ENCODE data around the gene HCRTR2. TPM values are rescaled to one million over a fixed set of nuclear protein-coding genes. Genes with fewer than 3 reads are reported as not detected.
"Not testable (repeated sequence)": the region's sequence is repeated elsewhere in the genome, so short reads cannot be mapped to it uniquely, and the experiment has no call there.

HCRTR2 gene
- total RNA-seq, 4 donors from 2014 or later = not detected

GRCh38 chr6:55227862-55228261 is 53.5 kb downstream of the HCRTR2 start:
- Histone ChIP-seq H3K27ac (no peak overlapping the region), H3K4me1 (no peaks in the 10 kb centered on the region), H3K4me3 (no peak overlapping the region), H3K9me3 (no peaks in the 10 kb centered on the region), H3K27me3 (no peaks in the 10 kb centered on the region), H3K36me3 (no peaks in the 10 kb centered on the region)
- no peak for TF ChIP-seq CTCF (IDR thresholded peaks at IDR 0.05)
- TF ChIP-seq POLR2A (IDR thresholded peaks at IDR 0.05) = no peak
- TF ChIP-seq POLR2AphosphoS5 (IDR thresholded peaks at IDR 0.05) = no peak
- no peak for TF ChIP-seq EP300 (IDR thresholded peaks at IDR 0.05; ENCODE audit: low read depth)
- intact Hi-C loops (cut with DNase I; ENCODE audit: low total_unique reads) = no loop called here
- WGBS, 2 donors (ENCODE audit: low coverage in 1 of 2) = 94 to 100% methylated on average over 2 of the region's 2 CpGs
- no peak for DNase-seq
- in situ Hi-C loops (cut with MboI; ENCODE audit: low pct_ligation_motif_present in 1 of 4, low pct_unique_long_range_greater_than_20kb in 1 of 4, low sequenced_read_pairs in 3 of 4) = loop anchor here in 3 of 4 donors (25.0 kb wide), 1 partner anchor 1241 kb away; no protein-coding TSS in a partner anchor

- intact Hi-C loops (cut with DNase I; ENCODE audit: low total_unique reads) = no loop called here
- 74% methylated on average over 1 of the region's 1 CpG; no CpG with 5 or more reads in 1 of the 2 donors for WGBS, 2 donors (ENCODE audit: low coverage in 1 of 2)
Observed at GRCh38 chr6:55239099-55239498, 64.8 kb downstream of the HCRTR2 start.

GRCh38 chr6:55240975-55241605 is 66.8 kb downstream of the HCRTR2 start:
- TF ChIP-seq CTCF (IDR thresholded peaks at IDR 0.05) = peak; percentile 35 to 65 (median 54)
- in situ Hi-C loops (cut with MboI; ENCODE audit: low pct_ligation_motif_present in 1 of 4, low pct_unique_long_range_greater_than_20kb in 1 of 4, low sequenced_read_pairs in 3 of 4) = loop anchor here in 3 of 4 donors (25.0 kb wide), 1 partner anchor 1254 kb away; no protein-coding TSS in a partner anchor
- intact Hi-C loops (cut with DNase I; ENCODE audit: low total_unique reads) = not testable (repeated sequence)

More at GRCh38 chr6:55239099-55239498, 64.8 kb downstream of the HCRTR2 start:
- no peaks in the 10 kb centered on the region for H3K27me3 ChIP-seq
- in situ Hi-C loops (cut with MboI; ENCODE audit: low pct_ligation_motif_present in 1 of 4, low pct_unique_long_range_greater_than_20kb in 1 of 4, low sequenced_read_pairs in 3 of 4) = loop anchor here (10.0 to 25.0 kb wide), 2 partner anchors 1252 to 1254 kb away; no protein-coding TSS in a partner anchor
- H3K9me3 ChIP-seq = no peaks in the 10 kb centered on the region
- DNase-seq = no peak
- H3K4me1 ChIP-seq = no peaks in the 10 kb centered on the region
- no peak overlapping the region for H3K27ac ChIP-seq
- no peaks in the 10 kb centered on the region for H3K36me3 ChIP-seq
- no peak for TF ChIP-seq CTCF (IDR thresholded peaks at IDR 0.05)
- TF ChIP-seq EP300 (IDR thresholded peaks at IDR 0.05; ENCODE audit: low read depth) = no peak
- TF ChIP-seq POLR2A (IDR thresholded peaks at IDR 0.05) = no peak
- TF ChIP-seq POLR2AphosphoS5 (IDR thresholded peaks at IDR 0.05) = no peak
- no peak overlapping the region for H3K4me3 ChIP-seq

GRCh38 chr6:55250400-55250799 is 76.1 kb downstream of the HCRTR2 start:
- intact Hi-C loops (cut with DNase I; ENCODE audit: low total_unique reads) = no loop called here
- in situ Hi-C loops (cut with MboI; ENCODE audit: low pct_ligation_motif_present in 1 of 4, low pct_unique_long_range_greater_than_20kb in 1 of 4, low sequenced_read_pairs in 3 of 4) = no loop called here
- no peaks in the 10 kb centered on the region for H3K4me1 ChIP-seq
- no peaks in the 10 kb centered on the region for H3K36me3 ChIP-seq
- no peaks in the 10 kb centered on the region for H3K27me3 ChIP-seq
- TF ChIP-seq POLR2AphosphoS5 (IDR thresholded peaks at IDR 0.05) = no peak
- TF ChIP-seq POLR2A (IDR thresholded peaks at IDR 0.05) = no peak
- no peak for TF ChIP-seq EP300 (IDR thresholded peaks at IDR 0.05; ENCODE audit: low read depth)
- TF ChIP-seq CTCF (IDR thresholded peaks at IDR 0.05) = no peak
- H3K27ac ChIP-seq = no peak overlapping the region
- WGBS, 2 donors (ENCODE audit: low coverage in 1 of 2) = 30% methylated on average over 1 of the region's 1 CpG; no CpG with 5 or more reads in 1 of the 2 donors
- DNase-seq = no peak
- no peak overlapping the region for H3K4me3 ChIP-seq
- H3K9me3 ChIP-seq = no peaks in the 10 kb centered on the region

More at GRCh38 chr6:55240975-55241605, 66.8 kb downstream of the HCRTR2 start:
- not testable (repeated sequence) for DNase-seq, H3K27ac ChIP-seq, H3K9me3 ChIP-seq, H3K4me3 ChIP-seq, H3K27me3 ChIP-seq, H3K4me1 ChIP-seq, H3K36me3 ChIP-seq
- 41 to 49% methylated on average over 5 to 6 of the region's 6 CpGs for WGBS, 2 donors (ENCODE audit: low coverage in 1 of 2)

Measured in transverse colon (tissue), 4 donors.